Ramos (cell line): ENCODE data around the gene AGXT.

Experiments
- in situ Hi-C: fragments of 300-500 bp; cut with MboI; formaldehyde crosslinking; loops from one replicate; pipeline ENCODE4 v1.14.3; 2022; ENCODE audit warnings: low sequenced_read_pairs; ENCODE audit not compliant: unreplicated experiment

AGXT gene

GRCh38 chr2:240865391-240865790 is 3.2 kb upstream of the AGXT start:
- in situ Hi-C loops = no loop called here

GRCh38 chr2:240869109-240869955 is 708 bp downstream of the AGXT start:
- in situ Hi-C loops = no loop called here

- in situ Hi-C loops = no loop called here
Observed at GRCh38 chr2:240869956-240870875, 1.6 kb downstream of the AGXT start.

DNA sequence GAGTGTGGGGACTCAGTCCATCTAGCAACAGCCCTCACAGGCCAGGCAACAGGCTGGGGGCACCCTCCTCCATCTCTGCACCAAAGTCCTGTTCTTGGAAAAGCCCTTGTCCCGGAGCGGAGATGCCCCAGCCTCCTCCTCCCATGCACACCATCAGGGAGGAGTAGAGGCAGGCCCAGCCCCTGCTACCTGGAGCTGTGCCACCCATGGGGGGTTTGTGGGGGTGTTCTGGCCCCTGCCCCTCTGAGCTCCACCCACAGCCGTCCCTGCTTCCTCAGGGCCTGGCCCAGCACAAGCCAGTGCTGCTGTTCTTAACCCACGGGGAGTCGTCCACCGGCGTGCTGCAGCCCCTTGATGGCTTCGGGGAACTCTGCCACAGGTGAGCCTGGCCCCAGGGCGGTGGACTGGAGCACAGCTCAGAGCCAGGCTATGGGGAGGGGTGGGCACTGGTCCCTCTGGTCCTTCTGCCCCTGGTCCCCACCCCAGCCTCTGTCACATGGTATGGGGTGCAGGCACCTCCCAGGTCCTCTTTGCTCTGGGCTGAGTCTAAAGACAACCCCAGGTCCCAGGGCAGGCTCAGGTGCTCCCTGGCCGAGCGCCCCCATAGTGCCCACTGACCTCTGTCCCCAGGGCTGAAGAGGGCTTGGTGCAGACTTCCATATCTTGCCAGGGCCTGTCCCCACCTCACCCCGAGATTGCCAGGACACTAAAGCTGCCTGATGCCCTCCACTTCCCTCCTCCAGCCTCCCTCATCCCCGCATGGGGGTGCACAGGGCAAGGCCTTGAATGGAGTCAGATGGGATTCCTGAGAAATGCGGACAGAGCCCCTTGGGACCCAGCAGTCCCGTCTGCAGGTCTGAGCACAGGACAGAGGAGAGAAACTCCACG is 2.7 kb downstream of the AGXT start:
- in situ Hi-C loops = no loop called here

GRCh38 chr2:240872317-240873097 is 3.9 kb downstream of the AGXT start:
- in situ Hi-C loops = no loop called here

- in situ Hi-C loops = no loop called here
Observed at GRCh38 chr2:240873098-240873788, 4.6 kb downstream of the AGXT start.

DNA sequence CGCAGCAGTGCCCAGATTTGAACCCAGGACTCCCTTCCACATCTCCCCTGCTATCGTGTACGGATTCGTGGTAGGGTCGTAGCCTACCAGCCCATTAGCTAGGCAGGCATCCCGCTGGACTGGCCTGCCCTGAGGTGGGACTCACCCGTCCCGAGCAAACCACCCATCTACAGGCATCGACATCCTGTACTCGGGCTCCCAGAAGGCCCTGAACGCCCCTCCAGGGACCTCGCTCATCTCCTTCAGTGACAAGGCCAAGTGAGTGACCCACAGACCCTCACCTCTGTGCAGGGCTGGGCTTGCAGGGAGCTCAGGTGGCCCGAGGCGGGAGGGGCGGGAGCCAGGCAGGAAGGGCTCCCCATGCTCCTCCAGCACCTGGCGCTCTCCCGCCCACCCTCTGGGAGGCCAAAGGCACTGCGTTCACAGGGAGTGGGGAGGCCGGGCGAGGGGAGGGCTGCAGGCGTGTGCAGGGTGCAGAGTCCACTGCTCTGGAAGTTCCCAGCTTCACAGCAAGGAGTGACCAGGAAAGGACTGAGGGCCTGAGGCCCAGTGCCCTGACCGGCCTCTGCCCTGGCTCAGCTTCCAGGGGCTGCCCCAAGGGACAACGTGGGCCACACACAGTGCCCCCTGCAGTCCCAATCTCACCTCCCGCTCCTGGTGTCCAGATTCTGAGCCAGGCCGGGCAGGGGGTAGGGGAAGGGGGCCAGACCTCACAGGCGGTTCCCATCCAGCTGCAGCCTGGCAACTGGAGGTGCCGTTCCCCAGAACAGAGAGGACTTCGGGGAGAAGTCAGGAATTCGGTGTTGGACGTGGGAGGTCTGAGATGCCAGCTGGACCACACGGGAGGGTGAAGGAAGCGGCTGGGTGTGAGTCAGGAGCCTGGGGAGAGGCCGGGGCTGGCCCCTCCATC is 5.4 kb downstream of the AGXT start:
- in situ Hi-C loops = no loop called here

GRCh38 chr2:240874715-240875227 is 6.1 kb downstream of the AGXT start:
- in situ Hi-C loops = no loop called here

DNA sequence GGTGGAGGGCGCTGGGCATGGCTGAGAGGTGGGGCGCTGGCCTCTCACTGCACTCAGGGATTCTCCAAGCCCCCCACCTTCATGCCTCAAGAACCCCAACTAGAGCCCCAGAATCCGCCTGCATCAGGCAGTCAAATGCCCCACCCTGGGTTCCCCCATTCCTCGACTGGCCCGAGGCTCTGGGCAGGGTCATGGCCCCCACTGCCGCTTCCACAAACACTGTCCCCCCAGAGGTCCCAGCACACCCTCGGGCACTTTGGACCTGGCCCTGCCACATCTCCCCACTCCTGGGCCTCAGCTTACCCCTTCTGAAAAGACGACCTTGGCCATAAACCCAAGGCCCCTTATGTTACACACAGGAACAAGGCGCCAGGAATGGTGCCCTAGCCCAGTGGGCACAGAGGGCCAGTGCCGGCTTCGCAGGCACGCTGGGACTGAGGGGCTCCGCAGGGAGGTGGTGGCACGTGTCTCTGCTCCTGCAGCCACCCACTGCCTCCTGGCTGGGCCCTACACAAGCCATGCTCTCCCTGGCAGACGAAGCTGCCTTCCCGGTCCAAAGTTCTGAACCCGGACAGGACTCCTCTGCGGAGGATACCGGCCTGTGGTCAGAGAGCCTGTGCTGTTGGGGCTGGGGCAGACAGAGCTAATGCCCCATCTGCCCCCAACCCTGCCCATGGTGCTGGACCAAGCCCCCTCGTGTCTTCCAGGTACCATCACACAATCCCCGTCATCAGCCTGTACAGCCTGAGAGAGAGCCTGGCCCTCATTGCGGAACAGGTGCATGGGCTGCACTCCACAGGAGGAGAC is 6.8 kb downstream of the AGXT start:
- in situ Hi-C loops = no loop called here

GRCh38 chr2:240876035-240876474 is 7.4 kb downstream of the AGXT start:
- in situ Hi-C loops = no loop called here

DNA sequence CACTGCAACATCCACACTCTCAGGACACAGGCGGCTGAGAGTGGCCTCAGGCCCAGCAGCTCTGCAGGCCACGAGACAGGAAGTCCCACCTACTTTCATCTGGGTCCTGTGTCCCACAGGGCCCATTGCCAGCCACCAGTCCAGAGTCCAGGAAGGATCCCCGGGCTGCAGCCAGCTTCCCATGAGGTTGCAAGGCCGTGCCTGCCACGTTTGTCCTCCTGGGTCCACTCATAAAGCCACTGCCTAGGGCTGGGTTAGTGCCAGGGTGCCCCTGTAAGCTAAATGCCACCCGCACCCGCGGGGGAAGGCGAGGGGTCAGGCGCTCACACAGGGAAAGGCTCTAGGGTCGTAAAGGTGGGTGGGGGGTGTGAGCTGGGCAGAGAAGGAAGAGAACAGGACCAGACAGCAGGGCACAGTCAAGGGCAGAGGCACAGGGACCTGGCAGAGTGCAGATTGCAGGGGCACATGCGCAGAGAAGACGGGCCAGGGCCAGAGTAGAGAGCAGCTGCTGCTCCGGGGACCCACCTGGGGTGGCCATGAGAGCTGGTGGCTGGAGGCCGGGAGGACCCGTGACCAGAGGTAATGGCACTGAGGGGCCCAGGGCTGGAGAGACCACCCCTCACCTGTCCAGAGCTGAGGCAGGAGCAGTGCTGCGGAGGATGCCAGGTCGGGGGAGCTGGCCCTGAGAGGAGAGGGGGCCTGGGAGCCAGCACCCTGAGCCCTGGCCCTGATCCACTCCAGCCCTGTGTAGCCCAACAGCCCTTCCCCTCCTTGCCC is 8.0 kb downstream of the AGXT start:
- in situ Hi-C loops = no loop called here

GRCh38 chr2:240877460-240878340 is 9.1 kb downstream of the AGXT start:
- in situ Hi-C loops = no loop called here

DNA sequence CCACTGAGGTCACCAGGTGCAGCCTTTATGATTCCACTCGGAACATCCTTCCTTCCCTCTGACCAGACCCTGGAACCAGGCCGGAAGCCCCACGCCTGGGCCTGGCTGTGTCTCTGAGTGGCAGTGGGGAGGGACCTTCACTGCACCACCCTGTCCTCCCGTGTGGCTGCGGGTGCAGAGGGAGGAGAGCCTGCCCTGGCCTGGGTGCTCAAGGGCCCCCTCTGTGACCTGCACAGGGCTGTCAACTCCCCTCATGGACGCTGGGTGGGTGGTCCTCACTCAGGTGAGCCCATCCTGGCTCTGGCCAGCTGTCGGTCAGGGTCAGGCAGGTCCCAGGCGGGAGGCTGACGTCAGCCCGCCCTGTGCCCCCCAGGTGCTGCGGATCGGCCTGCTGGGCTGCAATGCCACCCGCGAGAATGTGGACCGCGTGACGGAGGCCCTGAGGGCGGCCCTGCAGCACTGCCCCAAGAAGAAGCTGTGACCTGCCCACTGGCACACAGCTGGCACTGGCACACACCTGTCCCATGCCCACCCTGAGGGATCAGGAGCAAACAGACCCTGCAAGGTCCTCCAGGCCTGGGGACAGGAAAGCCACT is 9.8 kb downstream of the AGXT start:
- in situ Hi-C loops = no loop called here

- in situ Hi-C loops = no loop called here
Observed at GRCh38 chr2:240879105-240879504, 10.5 kb downstream of the AGXT start.

DNA sequence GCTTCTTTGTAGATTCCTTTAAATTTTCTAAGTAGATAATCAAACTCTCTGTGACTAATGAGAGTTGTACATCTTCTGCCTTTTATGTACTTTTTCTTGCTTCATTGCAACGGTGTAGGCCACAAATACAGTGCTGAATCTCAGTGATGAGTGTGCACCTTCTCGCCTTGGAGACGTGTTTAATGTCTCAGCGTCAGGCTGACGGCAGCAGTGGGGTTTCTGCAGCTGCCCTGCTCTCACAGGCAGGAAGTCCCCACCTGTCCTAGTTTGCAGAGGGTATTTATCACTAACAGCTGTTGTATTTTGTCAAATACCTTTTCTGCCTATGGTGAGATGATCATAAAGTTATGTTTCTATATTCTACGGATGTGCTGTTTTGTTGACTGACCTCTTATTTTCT is 13.3 kb downstream of the AGXT start:
- in situ Hi-C loops = no loop called here
